GM12878 (cell line): ENCODE results near the gene EEF2KMT. TPM values are rescaled to one million over a fixed set of nuclear protein-coding genes. Genes with fewer than 3 reads are reported as not detected.

Experiments used
- CBFB ChIP-seq: IDR thresholded peaks from 2 replicates; pipeline ENCODE4 v1.6.1; 2016; ENCODE audit warnings: antibody characterized with exemption, low read depth
- DPF2 ChIP-seq: fragments of 450-650 bp; IDR thresholded peaks from 2 replicates; pipeline ENCODE4 v1.6.1; 2017; ENCODE audit warnings: mild to moderate bottlenecking
- EP300 ChIP-seq, 2 experiments: fragments of 150-350 bp in 1 of 2; IDR thresholded peaks; 2 replicates each; pipeline ENCODE4 v1.6.1; 2011 to 2012; ENCODE audit warnings: low read depth in 2 of 2, low read length in 2 of 2, borderline replicate concordance in 1 of 2, improper control_type of control experiment in 1 of 2, inconsistent platforms in 1 of 2; ENCODE audit not compliant: control insufficient read depth in 1 of 2
- IKZF1 ChIP-seq: fragments of 450-650 bp; conservative IDR thresholded peaks from 2 replicates; pipeline ENCODE4 v1.6.1; 2017; ENCODE audit warnings: antibody characterized with exemption, mild to moderate bottlenecking
- IKZF2 ChIP-seq, 2 experiments: fragments of 450-650 bp; IDR thresholded peaks; 2 replicates each; pipeline ENCODE4 v1.6.1; 2017; ENCODE audit warnings: mild to moderate bottlenecking in 2 of 2, moderate library complexity in 2 of 2
- MEF2B ChIP-seq: fragments of 450-650 bp; IDR thresholded peaks from 2 replicates; pipeline ENCODE4 v1.6.1; 2018; ENCODE audit warnings: mild to moderate bottlenecking, moderate library complexity; ENCODE audit not compliant: partially characterized antibody, poor library complexity, severe bottlenecking
- NFIC ChIP-seq: IDR thresholded peaks from 2 replicates; pipeline ENCODE4 v1.6.1; 2012; ENCODE audit warnings: low read depth, mild to moderate bottlenecking, inconsistent platforms, low read length, moderate library complexity
- NR2C1 ChIP-seq: fragments of 450-650 bp; IDR thresholded peaks from 2 replicates; pipeline ENCODE4 v1.6.1; 2017; ENCODE audit warnings: antibody characterized with exemption, mild to moderate bottlenecking, moderate library complexity
- PRDM15 ChIP-seq: fragments of 450-650 bp; formaldehyde crosslinking; IDR thresholded peaks from 2 replicates; pipeline ENCODE4 v1.4.0; 2020; ENCODE audit warnings: mild to moderate bottlenecking, moderate library complexity
- SIX5 ChIP-seq: IDR thresholded peaks from 2 replicates; pipeline ENCODE4 v1.6.1; 2011; ENCODE audit warnings: mild to moderate bottlenecking, low read depth, low read length, moderate library complexity; ENCODE audit not compliant: severe bottlenecking
- polyA plus RNA-seq, 11 experiments: library from polyadenylated mRNA; depleted of rRNA in 4 of 11; unstranded in 6 of 11; stranded (reverse) in 5 of 11; fragments of >200 nt; fragmentation: Nextera tagmentation in 4 of 11; fragmentation: Illumina TruSeq in 1 of 11; extraction: Ambion mirVana in 4 of 11; extraction: Trizol in 1 of 11; gene quantifications; 1 replicate in 1 of 11; 2 replicates in 10 of 11; pipeline versions ENCODE4 v1.2.1 to v1.2.3, GENCODE V29; 2011 to 2016; ENCODE audit warnings: inconsistent platforms in 2 of 11, missing spikeins in 2 of 11, low read depth in 1 of 11
- total RNA-seq, 4 experiments: library from RNA; depleted of rRNA in 3 of 4; stranded (reverse); fragments of >200 nt in 3 of 4; fragmentation: Illumina TruSeq in 1 of 4; extraction: Trizol in 1 of 4; gene quantifications; 2 replicates each; pipeline versions ENCODE4 v1.2.1 to v1.2.3, GENCODE V29; 2013 to 2021

The EEF2KMT gene
- total and polyA plus RNA-seq, 10 of the 15 experiments (the other 5 are each of a cell fraction or from before 2014, with no cell fraction given) = 3.8 to 28.1 (median 14.3) TPM

- peak; percentile 55; the same call in 1 of the 2 replicates for TF ChIP-seq DPF2
- TF ChIP-seq IKZF1 = peak; percentile 84
- peak; percentile 40; the same call in 1 of the 2 replicates for TF ChIP-seq CBFB
- peak; percentile 88 for TF ChIP-seq MEF2B
- no peak for TF ChIP-seq PRDM15 (CRISPR knock-in tag)
- peak; percentile 65 to 73 for TF ChIP-seq IKZF2 (IDR thresholded peaks at IDR 0.05)
- TF ChIP-seq SIX5 = no peak
- TF ChIP-seq NFIC = 0 out of 2 replicates have a peak, but pooled peaks have one; percentile 18
- TF ChIP-seq EP300 (IDR thresholded peaks at IDR 0.05; ENCODE audit: borderline replicate concordance in 1 of 2, control insufficient read depth in 1 of 2, low read depth in 2 of 2, low read length in 2 of 2) = peak; percentile 38 to 63; a peak in 2 of 4 replicates
- TF ChIP-seq NR2C1 = no peak
- TF ChIP-seq, all 136 proteins: peak for 25
These were observed 35.5 kb downstream of the EEF2KMT start (continued) for GRCh38 chr16:5062051-5062450.
